ENCODE results near the gene PLXNA2.
A peak's percentile ranks its signal among the peaks of the same experiment; 100 is the strongest.

PLXNA2 gene

GRCh38 chr1:208165659-208166058 is 78.5 kb downstream of the PLXNA2 start:
- no peaks in the 10 kb centered on the region for H3K4me1 Mint-ChIP-seq
- H3K27ac Mint-ChIP-seq = peak overlapping the region in 1 of 2 donors; percentile 77
- DNase-seq (no peak), ATAC-seq (no peak)
- peaks cover 52% of the 10 kb centered on the region for H3K27me3 Mint-ChIP-seq
- H3K4me3 Mint-ChIP-seq = no peak overlapping the region
- H3K9me3 Mint-ChIP-seq = no peaks in the 10 kb centered on the region

- Mint-ChIP-seq H3K27ac (peak overlapping the region in 1 of 2 donors; percentile 55), H3K9me3 (no peaks in the 10 kb centered on the region), H3K4me3 (no peak overlapping the region), H3K27me3 (peaks cover 46% of the 10 kb centered on the region), H3K4me1 (no peaks in the 10 kb centered on the region)
- DNase-seq = no peak
- ATAC-seq = no peak
These were observed 79.6 kb downstream of the PLXNA2 start for GRCh38 chr1:208164609-208165008.

- H3K27ac Mint-ChIP-seq = no peak overlapping the region
- H3K4me1 Mint-ChIP-seq = no peaks in the 10 kb centered on the region
- no peak for ATAC-seq
- H3K27me3 Mint-ChIP-seq = peaks cover 40% of the 10 kb centered on the region
- no peak for DNase-seq
- no peak overlapping the region for H3K4me3 Mint-ChIP-seq
- no peaks in the 10 kb centered on the region for H3K9me3 Mint-ChIP-seq
These were observed 80.6 kb downstream of the PLXNA2 start for GRCh38 chr1:208163539-208163938.

- peaks cover 40% of the 10 kb centered on the region for H3K27me3 Mint-ChIP-seq
- H3K4me3 Mint-ChIP-seq = no peak overlapping the region
These were observed 81.3 kb downstream of the PLXNA2 start for GRCh38 chr1:208162903-208163302.

GRCh38 chr1:208161656-208162375 is 82.4 kb downstream of the PLXNA2 start:
- Mint-ChIP-seq H3K27me3 (peaks cover 40% of the 10 kb centered on the region), H3K4me1 (no peaks in the 10 kb centered on the region), H3K9me3 (no peaks in the 10 kb centered on the region), H3K27ac (peak overlapping the region in 1 of 2 donors; percentile 66), H3K4me3 (no peak overlapping the region)
- ATAC-seq (no peak), DNase-seq (no peak)

More at GRCh38 chr1:208162903-208163302, 81.3 kb downstream of the PLXNA2 start:
- no peak for ATAC-seq
- Mint-ChIP-seq H3K4me1 (no peaks in the 10 kb centered on the region), H3K9me3 (no peaks in the 10 kb centered on the region), H3K27ac (no peak overlapping the region)
- no peak for DNase-seq

GRCh38 chr1:208161005-208161404 is 83.2 kb downstream of the PLXNA2 start:
- no peak for ATAC-seq
- no peak for DNase-seq
- H3K27me3 Mint-ChIP-seq = peaks cover 36% of the 10 kb centered on the region

GRCh38 chr1:208160259-208160819 is 83.8 kb downstream of the PLXNA2 start:
- DNase-seq = no peak

More at GRCh38 chr1:208161005-208161404, 83.2 kb downstream of the PLXNA2 start:
- Mint-ChIP-seq H3K9me3 (no peaks in the 10 kb centered on the region), H3K4me3 (no peak overlapping the region), H3K27ac (no peak overlapping the region), H3K4me1 (no peaks in the 10 kb centered on the region)

GRCh38 chr1:208159555-208160258 is 84.5 kb downstream of the PLXNA2 start:
- H3K27ac Mint-ChIP-seq = no peak overlapping the region
- H3K27me3 Mint-ChIP-seq = peaks cover 23% of the 10 kb centered on the region
- H3K4me3 Mint-ChIP-seq = no peak overlapping the region
- DNase-seq (no peak), ATAC-seq (no peak)
- no peaks in the 10 kb centered on the region for H3K4me1 Mint-ChIP-seq
- H3K9me3 Mint-ChIP-seq = no peaks in the 10 kb centered on the region

More at GRCh38 chr1:208160259-208160819, 83.8 kb downstream of the PLXNA2 start:
- no peak overlapping the region for H3K4me3 Mint-ChIP-seq
- no peak for ATAC-seq
- no peak overlapping the region for H3K27ac Mint-ChIP-seq
- H3K27me3 Mint-ChIP-seq = peaks cover 29% of the 10 kb centered on the region
- no peaks in the 10 kb centered on the region for H3K4me1 Mint-ChIP-seq
- H3K9me3 Mint-ChIP-seq = no peaks in the 10 kb centered on the region

- Mint-ChIP-seq H3K9me3 (no peaks in the 10 kb centered on the region), H3K4me1 (no peaks in the 10 kb centered on the region), H3K27ac (no peak overlapping the region), H3K27me3 (peaks cover 15% of the 10 kb centered on the region), H3K4me3 (no peak overlapping the region)
- ATAC-seq (no peak), DNase-seq (no peak)
These were observed 85.3 kb downstream of the PLXNA2 start for GRCh38 chr1:208158640-208159554.

GRCh38 chr1:208157769-208158168 is 86.4 kb downstream of the PLXNA2 start:
- ATAC-seq (no peak), DNase-seq (no peak)
- Mint-ChIP-seq H3K4me1 (no peaks in the 10 kb centered on the region), H3K27me3 (peaks cover 5% of the 10 kb centered on the region), H3K9me3 (no peaks in the 10 kb centered on the region), H3K27ac (peak overlapping the region in 1 of 2 donors; percentile 48), H3K4me3 (no peak overlapping the region)

GRCh38 chr1:208156741-208157140 is 87.4 kb downstream of the PLXNA2 start:
- Mint-ChIP-seq H3K9me3 (no peaks in the 10 kb centered on the region), H3K4me3 (no peak overlapping the region), H3K27me3 (no peaks in the 10 kb centered on the region), H3K27ac (no peak overlapping the region), H3K4me1 (no peaks in the 10 kb centered on the region)
- DNase-seq = no peak
- ATAC-seq = no peak

GRCh38 chr1:208156310-208156709 is 87.9 kb downstream of the PLXNA2 start:
- H3K27ac Mint-ChIP-seq = no peak overlapping the region
- no peaks in the 10 kb centered on the region for H3K27me3 Mint-ChIP-seq
- no peak overlapping the region for H3K4me3 Mint-ChIP-seq
- no peaks in the 10 kb centered on the region for H3K4me1 Mint-ChIP-seq
- ATAC-seq (no peak), DNase-seq (no peak)
- H3K9me3 Mint-ChIP-seq = no peaks in the 10 kb centered on the region

- Mint-ChIP-seq H3K27me3 (no peaks in the 10 kb centered on the region), H3K9me3 (no peaks in the 10 kb centered on the region), H3K4me1 (no peaks in the 10 kb centered on the region), H3K27ac (peak overlapping the region in 1 of 2 donors; percentile 56), H3K4me3 (no peak overlapping the region)
- DNase-seq (no peak), ATAC-seq (no peak)
These were observed 89.2 kb downstream of the PLXNA2 start for GRCh38 chr1:208154679-208155642.

- H3K27me3 Mint-ChIP-seq = no peaks in the 10 kb centered on the region
- no peaks in the 10 kb centered on the region for H3K4me1 Mint-ChIP-seq
- DNase-seq (no peak), ATAC-seq (no peak)
- H3K4me3 Mint-ChIP-seq = no peak overlapping the region
- H3K9me3 Mint-ChIP-seq = no peaks in the 10 kb centered on the region
- peak overlapping the region in 1 of 2 donors; percentile 4 for H3K27ac Mint-ChIP-seq
These were observed 90.1 kb downstream of the PLXNA2 start for GRCh38 chr1:208154040-208154439.

All from stimulated activated naive CD8-positive, alpha-beta T cell treated with anti-CD3 and anti-CD28 coated beads, Interleukin-15, amount 100 ng/mL, for 72 hours (primary cell).